IMR-90 (cell line): ENCODE results near the gene ATF7IP. TPM values are rescaled to one million over a fixed set of nuclear protein-coding genes. Genes with fewer than 3 reads are reported as not detected.

Experiments
- ATAC-seq: fragments of 200-7000 bp; cut with Tn5 transposase; 2 replicates; pipeline ENCODE4 v1.9.1; 2020; ENCODE audit warnings: low read depth, mild to moderate bottlenecking, moderate library complexity
- BruUV-seq: library from RNA; stranded (reverse); fragments of 400-500 nt; replicated peaks from 2 replicates; lab custom pipeline; 2021; lab: Mats Ljungman, UMichigan
- CTCF ChIA-PET: fragments of 300-600 bp; formaldehyde crosslinking; extraction: SDS; loops from one replicate; lab custom pipeline; 2021; ENCODE audit warnings: antibody characterized with exemption; lab: Yijun Ruan, JAX
- POLR2A ChIA-PET: fragments of 300-600 bp; sonication (Branson Sonifier 250); formaldehyde crosslinking; loops from one replicate; lab custom pipeline; 2022; ENCODE audit warnings: antibody characterized with exemption; ENCODE audit not compliant: unreplicated experiment; lab: Charles Lee
- DNase-seq: peaks from one replicate; pipeline ENCODE4 v3.0.0; 2013
- H2AFZ ChIP-seq: replicated peaks from 2 replicates; pipeline ENCODE3; 2013; ENCODE audit warnings: low read length, mild to moderate bottlenecking; ENCODE audit not compliant: poor library complexity
- H2AK5ac ChIP-seq: 2 replicates; pipeline ENCODE4 v1.6.1; 2013; ENCODE audit warnings: low read depth, low read length, inconsistent platforms
- H2AK9ac ChIP-seq: replicated peaks from 2 replicates; pipeline ENCODE3; 2013; ENCODE audit warnings: mild to moderate bottlenecking, low read depth, low read length, moderate library complexity; ENCODE audit not compliant: poor library complexity
- H2BK120ac ChIP-seq: 2 replicates; pipeline ENCODE4 v1.6.1; 2013; ENCODE audit warnings: low read depth, low read length, inconsistent platforms
- H2BK15ac ChIP-seq: 3 replicates; pipeline ENCODE4 v1.6.1; 2013; ENCODE audit warnings: low read depth, low read length, inconsistent platforms
- H2BK20ac ChIP-seq: 2 replicates; pipeline ENCODE4 v1.6.1; 2013; ENCODE audit warnings: low read depth, mild to moderate bottlenecking, inconsistent platforms, low read length, moderate library complexity
- H2BK5ac ChIP-seq: 2 replicates; pipeline ENCODE4 v1.6.1; 2013; ENCODE audit warnings: mild to moderate bottlenecking, low read depth, low read length, inconsistent platforms; ENCODE audit not compliant: poor library complexity, severe bottlenecking
- H3K14ac ChIP-seq: replicated peaks from 2 replicates; pipeline ENCODE4 v1.6.1; 2013; ENCODE audit warnings: low read depth, low read length, inconsistent platforms
- H3K18ac ChIP-seq: 2 replicates; pipeline ENCODE4 v1.6.1; 2013; ENCODE audit warnings: low read depth, low read length, control low read depth
- H3K23ac ChIP-seq: 2 replicates; pipeline ENCODE4 v1.6.1; 2013; ENCODE audit warnings: low read depth, low read length, inconsistent platforms
- H3K27ac ChIP-seq: 2 replicates; pipeline ENCODE4 v1.5.1; 2013; ENCODE audit warnings: mild to moderate bottlenecking, control low read depth, low read length; ENCODE audit not compliant: insufficient read depth
- H3K27me3 ChIP-seq: 2 replicates; pipeline ENCODE4 v1.6.1; 2013; ENCODE audit warnings: low read length; ENCODE audit not compliant: control insufficient read depth, insufficient read depth
- H3K36me3 ChIP-seq: 2 replicates; pipeline ENCODE4 v1.6.1; 2013; ENCODE audit warnings: low read length, mixed read lengths; ENCODE audit not compliant: control insufficient read depth, insufficient read depth
- H3K4ac ChIP-seq: 2 replicates; pipeline ENCODE4 v1.6.1; 2013; ENCODE audit warnings: low read depth, low read length, inconsistent platforms
- H3K4me1 ChIP-seq: 2 replicates; pipeline ENCODE4 v1.6.1; 2013; ENCODE audit warnings: low read length, mixed read lengths; ENCODE audit not compliant: control insufficient read depth, insufficient read depth
- H3K4me2 ChIP-seq: 2 replicates; pipeline ENCODE4 v1.6.1; 2013; ENCODE audit warnings: low read depth, mild to moderate bottlenecking, control low read depth, low read length, moderate library complexity
- H3K4me3 ChIP-seq: 2 replicates; pipeline ENCODE4 v1.5.1; 2013; ENCODE audit warnings: low read depth, mild to moderate bottlenecking, control low read depth, low read length, moderate library complexity; ENCODE audit not compliant: insufficient read depth
- H3K56ac ChIP-seq: 2 replicates; pipeline ENCODE4 v1.6.1; 2013; ENCODE audit warnings: low read length, inconsistent platforms; ENCODE audit not compliant: insufficient read depth; ENCODE audit errors: extremely low read depth
- H3K79me1 ChIP-seq, 2 experiments: 2 replicates each; pipeline ENCODE4 v1.6.1; 2013; ENCODE audit warnings: low read length in 2 of 2, inconsistent platforms in 1 of 2, low read depth in 1 of 2
- H3K9ac ChIP-seq: 2 replicates; pipeline ENCODE4 v1.6.1; 2013; ENCODE audit warnings: low read depth, low read length, control low read depth
- H3K9me1 ChIP-seq: 2 replicates; pipeline ENCODE4 v1.6.1; 2013; ENCODE audit warnings: low read length, inconsistent platforms; ENCODE audit not compliant: insufficient read depth
- H3K9me3 ChIP-seq: 2 replicates; pipeline ENCODE4 v1.6.1; 2013; ENCODE audit warnings: low read length; ENCODE audit not compliant: control insufficient read depth, insufficient read depth
- H4K20me1 ChIP-seq: 2 replicates; pipeline ENCODE4 v1.6.1; 2013; ENCODE audit warnings: low read length, inconsistent platforms; ENCODE audit not compliant: insufficient read depth
- H4K5ac ChIP-seq: 2 replicates; pipeline ENCODE4 v1.6.1; 2013; ENCODE audit warnings: mild to moderate bottlenecking, low read depth, low read length, control low read depth
- H4K8ac ChIP-seq, 2 experiments: 2 replicates each; pipeline ENCODE4 v1.6.1; 2013; ENCODE audit warnings: low read depth in 2 of 2, low read length in 2 of 2, control low read depth in 1 of 2, inconsistent platforms in 1 of 2
- H4K91ac ChIP-seq: 2 replicates; pipeline ENCODE4 v1.6.1; 2013; ENCODE audit warnings: low read depth, low read length, inconsistent platforms; ENCODE audit not compliant: insufficient read depth
- BHLHE40 ChIP-seq: fragments of 150-350 bp; IDR thresholded peaks from 2 replicates; pipeline ENCODE4 v1.6.1; 2016; ENCODE audit warnings: mild to moderate bottlenecking, low read depth, low read length
- CTCF ChIP-seq: conservative IDR thresholded peaks from 2 replicates; pipeline ENCODE4 v1.5.1; 2012; ENCODE audit warnings: mild to moderate bottlenecking, low read depth, low read length, improper control_type of control experiment
- ELK1 ChIP-seq: fragments of 150-350 bp; IDR thresholded peaks from 2 replicates; pipeline ENCODE4 v1.6.1; 2016; ENCODE audit warnings: low read depth, mild to moderate bottlenecking, low read length, moderate library complexity, borderline replicate concordance
- FOS ChIP-seq: fragments of 150-350 bp; IDR thresholded peaks from 2 replicates; pipeline ENCODE4 v1.6.1; 2016; ENCODE audit warnings: low read depth, low read length
- MAFK ChIP-seq: IDR thresholded peaks from 2 replicates; pipeline ENCODE4 v1.6.1; 2012; ENCODE audit warnings: low read depth, low read length, improper control_type of control experiment
- MAZ ChIP-seq: IDR thresholded peaks from 2 replicates; pipeline ENCODE4 v1.6.1; 2012; ENCODE audit warnings: low read depth, mild to moderate bottlenecking, low read length, improper control_type of control experiment, moderate library complexity, borderline replicate concordance
- POLR2A ChIP-seq: IDR thresholded peaks from 2 replicates; pipeline ENCODE4 v1.6.1; 2012; ENCODE audit warnings: mild to moderate bottlenecking, low read depth, low read length
- RCOR1 ChIP-seq: IDR thresholded peaks from 2 replicates; pipeline ENCODE4 v1.6.1; 2012; ENCODE audit warnings: mild to moderate bottlenecking, low read length, improper control_type of control experiment; ENCODE audit not compliant: insufficient replicate concordance
- WGBS, 2 experiments: methylation state at CpG; one replicate each; pipeline versions ENCODE4 v1.1.5 to v1.1.7; 2013; ENCODE audit warnings: missing lambda C conversion rate in 2 of 2; ENCODE audit not compliant: insufficient read length in 1 of 2; ENCODE audit errors: extremely low coverage in 2 of 2; 5-methylcytosine and 5-hydroxymethylcytosine counted together
- dilution Hi-C: fragments of 300-500 bp; cut with HindIII; formaldehyde crosslinking; loops from one replicate; pipeline ENCODE4 v1.14.3; 2018; ENCODE audit warnings: low sequenced_read_pairs; ENCODE audit not compliant: unreplicated experiment
- in situ Hi-C: fragments of 300-500 bp; cut with MboI; formaldehyde crosslinking; loops from 3 replicates; pipeline ENCODE4 v1.14.3; 2019; ENCODE audit warnings: low sequenced_read_pairs, inconsistent platforms, mixed read lengths
- intact Hi-C: fragments of 100-400 bp; cut with micrococcal nuclease; formaldehyde crosslinking; loops from 2 replicates; pipeline ENCODE4 v1.10.0; 2022
- polyA plus RNA-seq, 3 experiments: library from polyadenylated mRNA; depleted of rRNA; stranded (reverse); fragments of >200 nt; gene quantifications; 2 replicates each; pipeline ENCODE4 v1.2.3, GENCODE V29; 2012; ENCODE audit warnings: low replicate concordance in 1 of 3
- total RNA-seq: library from RNA; depleted of rRNA; stranded (reverse); fragments of >200 nt; gene quantifications from 2 replicates; pipeline ENCODE4 v1.2.3, GENCODE V29; 2012

Gene ATF7IP
- total and polyA plus RNA-seq, 2 of the 4 experiments (the other 2 are of a cell fraction) = 9.4 to 22.8 TPM

DNA sequence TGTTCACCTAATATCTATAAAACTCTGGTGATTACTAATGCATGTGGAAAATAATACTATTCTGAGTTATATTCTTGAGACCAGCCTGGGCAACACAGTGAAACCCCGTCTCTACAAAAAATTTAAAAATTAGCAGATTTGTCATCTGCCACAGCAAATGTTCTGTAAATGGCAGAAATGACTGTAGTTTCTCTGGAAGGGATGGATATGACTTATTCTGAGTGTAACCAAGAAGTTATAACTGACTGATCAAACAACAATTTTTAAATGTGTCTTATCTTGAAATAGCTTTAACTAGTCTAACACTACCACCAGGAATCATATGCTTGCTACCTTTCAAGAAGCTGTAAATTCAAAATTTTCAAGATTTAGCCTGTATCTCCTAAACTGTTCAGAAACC lies 113.5 kb downstream of the ATF7IP start:
- Histone ChIP-seq H2AK5ac (no peak overlapping the region), H4K5ac (no peak overlapping the region), H3K23ac (no peak overlapping the region), H3K4me3 (no peak overlapping the region), H3K18ac (no peak overlapping the region), H2BK5ac (no peak overlapping the region), H2BK120ac (no peak overlapping the region), H3K14ac (no peak overlapping the region), H3K9me1 (no peaks in the 10 kb centered on the region), H3K4ac (no peak overlapping the region), H3K9ac (no peak overlapping the region), H3K56ac (no peak overlapping the region), H3K4me2 (no peak overlapping the region), H3K9me3 (peaks cover 8% of the 10 kb centered on the region), H3K27me3 (no peaks in the 10 kb centered on the region), H4K91ac (no peak overlapping the region), H2AK9ac (no peak overlapping the region), H3K36me3 (peaks cover 30% of the 10 kb centered on the region), H4K8ac (no peak overlapping the region), H3K4me1 (no peaks in the 10 kb centered on the region), H3K27ac (no peak overlapping the region), H2BK20ac (no peak overlapping the region), H4K20me1 (no peaks in the 10 kb centered on the region), H2BK15ac (no peak overlapping the region), H3K79me1 (peaks cover 0 to 3% of the 10 kb centered on the region in 2 experiments; a peak in 2 of 4 replicates), H2AFZ (no peak overlapping the region)
- intact Hi-C loops (no loop called here), dilution Hi-C loops (no loop called here), in situ Hi-C loops (no loop called here)
- ChIA-PET POLR2A (no interaction called here), CTCF (no interaction called here)
- BruUV-seq = no TSS peak
- ATAC-seq = no peak
- no CpG with 5 or more reads among the region's 1 CpG for WGBS, 2 experiments
- TF ChIP-seq MAFK (no peak), FOS (no peak), ELK1 (no peak), RCOR1 (no peak), POLR2A (no peak), MAZ (no peak), CTCF (no peak), BHLHE40 (no peak)
- no peak for DNase-seq
